ENCODE results near the gene TSHZ2. TPM values are rescaled to one million over a fixed set of nuclear protein-coding genes. Genes with fewer than 3 reads are reported as not detected.

Gene TSHZ2
- total and polyA plus RNA-seq, 12 donors: 1.5 to 6.2 (median 4.5) TPM

GRCh38 chr20:53044296-53044695 is 72.1 kb downstream of the TSHZ2 start:
- ATAC-seq (no peak), DNase-seq (no peak)
- H3K4me1 ChIP-seq: peaks cover 0 to 17% (median 0%) of the 10 kb centered on the region in 9 donors
- peaks cover 0 to 6% (median 0%) of the 10 kb centered on the region in 7 donors for H3K27me3 ChIP-seq
- peaks cover 0 to 16% (median 9%) of the 10 kb centered on the region in 11 donors for H3K9me3 ChIP-seq
- WGBS, 2 donors: 88 to 90% methylated on average over 5 of the region's 5 CpGs
- no peak for TF ChIP-seq CTCF (IDR thresholded peaks at IDR 0.05)
- H3K27ac ChIP-seq: no peak overlapping the region
- H3K36me3 ChIP-seq: no peaks in the 10 kb centered on the region
- no peak overlapping the region for H3K4me3 ChIP-seq
- intact Hi-C loops (cut with DNase I): no loop called here

GRCh38 chr20:53045941-53046340 is 73.8 kb downstream of the TSHZ2 start:
- no peak overlapping the region for H3K4me3 ChIP-seq
- intact Hi-C loops (cut with DNase I): no loop called here
- TF ChIP-seq CTCF (IDR thresholded peaks at IDR 0.05): no peak
- H3K4me1 ChIP-seq: peaks cover 0 to 13% (median 0%) of the 10 kb centered on the region in 9 donors
- ATAC-seq (no peak), DNase-seq (no peak)
- H3K9me3 ChIP-seq: peaks cover 0 to 16% (median 9%) of the 10 kb centered on the region in 11 donors
- peaks cover 0 to 6% (median 0%) of the 10 kb centered on the region in 7 donors for H3K27me3 ChIP-seq
- H3K36me3 ChIP-seq: no peaks in the 10 kb centered on the region
- 58 to 60% methylated on average over 7 of the region's 7 CpGs for WGBS, 2 donors
- H3K27ac ChIP-seq: no peak overlapping the region

GRCh38 chr20:53047203-53047602 is 75.0 kb downstream of the TSHZ2 start:
- Histone ChIP-seq H3K4me3 (no peak overlapping the region), H3K36me3 (no peaks in the 10 kb centered on the region), H3K4me1 (peaks cover 0 to 4% (median 0%) of the 10 kb centered on the region in 9 donors), H3K27me3 (peaks cover 0 to 6% (median 0%) of the 10 kb centered on the region in 7 donors), H3K27ac (no peak overlapping the region), H3K9me3 (peaks cover 0 to 16% (median 9%) of the 10 kb centered on the region in 11 donors)
- 98% methylated on average over 2 of the region's 2 CpGs for WGBS, 2 donors
- intact Hi-C loops (cut with DNase I): no loop called here
- no peak for TF ChIP-seq CTCF (IDR thresholded peaks at IDR 0.05)
- ATAC-seq: no peak
- no peak for DNase-seq

- intact Hi-C loops (cut with DNase I): no loop called here
- Histone ChIP-seq H3K36me3 (no peaks in the 10 kb centered on the region), H3K4me3 (no peak overlapping the region), H3K27ac (no peak overlapping the region), H3K9me3 (peaks cover 0 to 16% (median 9%) of the 10 kb centered on the region in 11 donors), H3K27me3 (peaks cover 0 to 6% (median 0%) of the 10 kb centered on the region in 7 donors), H3K4me1 (no peaks in the 10 kb centered on the region)
- TF ChIP-seq CTCF (IDR thresholded peaks at IDR 0.05): no peak
- WGBS, 2 donors: 25 to 43% methylated on average over 7 of the region's 7 CpGs
- ATAC-seq (no peak), DNase-seq (no peak)
Measured at GRCh38 chr20:53048387-53048786, 76.2 kb downstream of the TSHZ2 start.

Measured in heart right ventricle (tissue), 16 donors.